ENCODE measurements around the gene WRAP73.

Gene WRAP73

DNA sequence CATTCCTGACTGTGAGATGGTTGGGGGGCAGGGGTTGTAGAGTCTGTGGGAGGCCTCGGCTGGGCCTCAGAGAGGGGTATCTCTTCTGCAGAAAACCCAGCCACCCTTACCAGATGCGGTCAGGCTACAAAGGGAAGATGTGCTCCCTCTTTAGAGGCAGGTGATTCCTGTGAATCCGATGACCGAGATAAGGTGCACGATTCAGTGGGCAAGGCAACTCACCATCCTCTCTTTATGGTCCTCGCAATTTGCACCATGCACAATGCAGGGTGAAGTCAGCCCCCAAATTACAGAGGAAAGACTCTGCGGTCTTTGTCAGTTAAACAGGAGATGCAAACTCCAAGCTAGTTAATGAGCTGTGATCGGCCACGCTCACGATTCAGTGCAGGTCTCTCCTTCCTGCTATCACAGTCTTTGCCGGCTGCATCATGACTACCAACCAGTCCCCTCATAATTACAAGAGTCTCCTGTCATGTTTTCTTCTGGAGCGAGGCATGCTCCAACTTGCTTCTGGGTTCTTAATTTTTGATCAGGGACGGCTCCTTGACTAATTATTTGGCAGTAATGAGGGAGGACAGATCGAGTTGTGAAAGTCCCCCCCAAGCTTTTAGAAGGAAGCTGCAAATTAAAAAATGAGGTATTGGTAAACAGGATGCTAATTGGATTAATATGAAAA, 14.9 kb upstream of the WRAP73 start:
- no peak for DNase-seq

DNA sequence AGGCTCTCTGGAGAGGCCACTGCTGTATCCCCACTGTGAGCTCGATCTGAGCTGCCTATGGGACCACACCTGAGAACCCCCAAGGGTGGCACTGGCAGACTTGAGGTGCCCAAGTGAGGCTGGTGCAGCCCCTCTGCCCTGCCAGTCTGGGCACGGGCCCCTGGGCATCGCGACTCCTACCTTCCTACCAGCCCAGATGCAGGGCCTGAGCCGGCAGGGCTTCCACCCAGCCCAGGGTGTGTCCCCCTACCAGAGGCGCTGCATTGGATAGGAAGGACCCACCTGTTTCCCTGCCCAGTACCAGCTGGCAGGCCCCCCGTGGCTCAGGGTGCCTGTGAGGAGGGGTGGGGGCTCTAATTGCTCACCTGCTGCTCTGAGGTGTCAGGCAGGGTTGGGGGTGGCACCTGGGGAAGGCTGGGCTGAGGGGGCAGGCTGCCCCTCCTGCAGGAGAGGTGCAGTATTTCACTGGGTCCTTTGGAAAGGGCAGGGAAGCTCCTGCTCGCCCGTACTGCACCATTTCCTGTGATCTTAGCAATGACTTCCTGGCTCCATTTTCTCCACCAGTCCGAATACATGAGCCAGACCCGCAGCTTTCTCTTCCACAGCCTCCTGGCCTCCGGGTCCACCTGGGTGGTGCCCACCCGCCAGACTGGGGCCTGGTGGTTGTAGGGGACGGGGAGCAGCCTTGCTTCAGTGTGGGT, 14.2 kb upstream of the WRAP73 start:
- DNase-seq, result no peak

DNA sequence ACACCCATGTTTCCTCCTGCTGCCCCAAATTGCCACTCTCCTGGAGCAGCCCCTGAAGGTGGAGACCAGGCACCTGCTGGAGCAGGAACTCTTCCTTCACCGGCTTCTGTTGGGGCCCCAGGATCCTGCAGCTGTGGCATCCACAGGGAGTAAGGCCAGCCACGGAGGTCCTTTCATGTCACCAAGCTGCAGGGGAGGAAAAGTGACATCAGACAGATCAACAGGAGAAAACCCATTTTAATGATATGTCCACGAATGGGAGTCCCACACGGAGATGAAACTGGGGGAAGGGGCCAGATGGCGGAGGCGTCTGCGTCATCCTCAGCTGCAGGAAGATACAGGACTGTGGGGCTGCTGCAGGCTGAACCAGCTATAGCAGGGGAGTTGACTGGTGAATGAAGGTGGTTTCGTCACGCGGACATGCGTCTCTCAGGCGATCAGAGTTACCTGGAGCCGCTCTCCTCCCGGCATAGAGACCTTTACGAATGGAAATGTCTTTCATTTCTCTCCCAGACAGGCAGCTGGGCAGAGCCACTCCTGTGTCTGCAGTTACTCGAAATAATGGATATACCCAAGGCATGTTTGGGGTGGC, 12.3 kb upstream of the WRAP73 start:
- DNase-seq, result no peak

DNA sequence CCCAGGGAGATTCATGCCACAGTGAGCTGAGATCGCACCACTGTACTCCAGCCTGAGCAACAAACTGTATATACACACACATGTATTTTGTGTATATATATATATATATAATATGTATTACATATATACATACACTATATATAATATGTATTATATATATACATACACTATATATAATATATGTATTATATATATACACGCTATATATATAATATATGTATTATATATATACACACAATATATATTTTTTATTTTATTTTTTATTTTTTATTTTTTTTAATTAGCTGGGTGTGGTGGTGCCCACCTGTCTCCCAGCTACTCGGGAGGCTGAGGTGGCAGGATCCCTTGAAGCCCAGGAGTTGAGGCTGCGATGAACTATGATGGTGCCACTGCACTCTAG, 11.7 kb upstream of the WRAP73 start:
- no peak for DNase-seq

DNA sequence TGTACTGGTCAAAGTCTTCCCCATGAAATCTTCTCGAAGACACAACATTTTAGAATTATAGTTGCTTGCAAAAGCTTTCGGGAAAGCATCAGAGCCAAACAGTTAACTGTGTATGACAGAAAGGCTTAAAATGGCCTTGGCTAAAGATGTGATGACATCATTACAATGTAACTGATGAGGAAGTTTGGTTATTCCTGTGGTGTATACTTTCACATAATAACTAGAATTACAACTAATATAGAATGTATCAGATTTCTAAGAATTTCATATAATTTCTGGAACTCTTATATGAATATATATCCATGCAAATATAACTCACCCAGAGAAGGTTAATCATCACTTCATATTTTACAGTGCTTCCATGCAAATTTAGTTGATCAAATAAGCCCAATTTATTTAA, 10.8 kb upstream of the WRAP73 start:
- no peak for DNase-seq

DNA sequence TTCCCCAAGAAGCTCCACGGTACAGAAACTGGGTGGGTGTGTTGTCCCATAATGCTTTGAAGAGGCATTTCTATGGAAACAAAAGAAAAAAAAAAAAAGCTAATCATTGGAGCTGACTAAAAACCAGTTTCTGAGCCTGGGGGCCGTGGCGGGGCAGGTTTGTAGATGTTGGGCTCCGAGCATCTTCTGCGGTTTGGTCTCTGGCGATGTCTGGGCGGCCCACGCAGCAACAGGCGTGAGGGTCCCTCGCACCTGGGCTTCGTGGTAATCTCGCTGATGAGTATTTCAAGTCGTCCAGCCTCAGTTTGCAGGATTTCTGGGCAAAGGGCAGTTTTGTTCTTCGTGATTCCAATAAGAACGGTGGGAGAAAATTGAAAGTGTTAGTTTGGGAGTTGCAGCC, 9.2 kb upstream of the WRAP73 start:
- no peak for DNase-seq

DNA sequence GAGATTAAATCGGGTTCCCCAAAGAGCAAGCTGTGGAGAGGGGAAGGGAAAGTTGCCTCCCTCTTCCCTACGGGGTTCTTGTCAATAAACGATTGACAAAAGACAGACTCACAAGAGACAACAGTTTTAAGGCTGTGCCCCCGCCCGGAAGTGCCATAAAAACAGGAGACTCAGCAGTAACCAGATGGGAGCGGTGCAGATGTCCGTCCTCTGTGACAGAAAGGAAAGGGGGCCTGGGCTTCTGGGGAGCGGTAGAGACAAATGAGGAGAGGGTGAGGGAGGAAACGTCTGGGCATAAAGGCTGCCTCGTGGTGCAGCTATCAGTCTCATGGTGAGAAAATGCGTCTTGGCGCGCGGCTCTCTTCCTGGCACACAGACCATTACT, 8.3 kb upstream of the WRAP73 start:
- DNase-seq, result no peak

DNA sequence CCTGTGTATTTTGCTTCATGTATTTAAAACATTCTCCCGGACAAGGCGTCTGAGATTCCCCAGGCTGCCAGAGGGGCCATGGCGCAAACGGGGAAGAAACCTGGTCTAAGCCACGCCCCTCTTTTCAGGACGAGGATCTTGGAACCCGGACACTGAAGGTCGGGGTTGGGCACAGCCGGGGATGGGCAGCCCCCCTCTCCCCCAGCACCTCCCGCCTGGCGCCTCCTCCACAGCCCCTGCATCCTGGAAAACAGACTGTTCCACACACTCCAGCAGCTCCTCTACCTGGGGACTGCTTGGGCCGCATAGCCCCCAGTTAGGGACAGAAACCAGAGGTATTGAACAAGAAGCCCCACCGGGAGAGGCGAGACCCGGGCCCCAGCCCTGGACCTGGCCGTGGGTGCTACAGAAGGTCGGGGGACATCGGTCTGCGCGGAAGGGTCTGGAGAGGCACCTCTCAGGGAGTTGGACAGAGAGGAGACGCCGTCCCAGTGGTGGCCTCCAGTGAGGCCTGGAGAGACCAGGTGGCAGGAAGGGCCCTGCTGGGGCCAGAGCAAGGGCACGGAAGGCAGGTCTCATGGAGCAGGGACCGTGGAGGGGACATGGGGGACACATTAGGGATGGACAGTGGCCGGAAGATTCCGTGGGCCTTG, 7.8 kb upstream of the WRAP73 start:
- DNase-seq, result no peak

DNA sequence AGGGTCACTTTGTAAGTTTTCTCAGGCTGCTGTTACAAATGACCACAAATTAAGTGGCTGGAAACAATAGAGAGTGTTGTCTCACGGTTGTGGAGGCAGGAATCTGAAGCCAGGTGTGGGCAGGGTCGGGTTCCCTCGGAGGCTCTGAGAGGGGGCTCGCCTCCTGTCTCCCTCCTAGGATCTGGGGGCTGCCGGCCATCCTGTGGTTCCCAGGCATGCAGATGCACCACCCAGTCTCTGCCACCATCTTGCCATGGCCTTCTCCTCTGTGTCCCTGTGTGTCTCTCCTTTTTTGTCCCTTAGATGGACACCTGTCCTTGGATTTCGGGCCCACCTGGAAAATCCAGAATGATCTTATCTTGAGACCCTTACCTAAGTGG, 7.2 kb upstream of the WRAP73 start:
- no peak for DNase-seq

DNA sequence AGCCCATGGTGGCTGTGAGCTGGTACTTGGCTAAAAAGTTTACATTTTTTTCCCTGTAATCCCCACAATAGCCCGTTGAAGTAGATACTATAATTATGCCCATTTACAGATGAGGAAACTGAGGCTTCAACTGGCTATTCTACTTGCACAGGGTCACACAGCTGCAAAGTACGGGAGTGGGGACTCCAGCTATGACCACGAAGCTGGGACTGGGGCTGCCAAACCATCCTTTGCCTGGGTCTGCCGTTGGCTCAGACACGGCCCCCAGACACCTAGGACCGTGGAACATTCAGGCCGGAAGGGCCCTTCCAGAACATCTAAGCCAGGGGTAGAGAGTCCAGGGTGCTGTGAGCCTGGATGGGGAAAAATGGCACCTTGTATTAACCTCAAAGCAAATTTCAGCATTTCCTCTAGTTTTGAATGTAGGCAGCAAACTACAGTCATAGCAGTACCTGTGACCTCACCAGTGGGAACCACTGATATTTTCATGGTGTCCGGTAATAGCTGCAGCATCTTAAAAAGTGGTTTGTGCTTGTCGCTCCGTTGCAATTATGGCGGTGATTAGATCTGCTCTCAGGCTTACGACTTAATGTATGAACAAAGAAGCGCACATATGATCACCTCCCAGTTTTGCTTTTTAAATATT, 6.7 kb upstream of the WRAP73 start:
- DNase-seq, result no peak

DNA sequence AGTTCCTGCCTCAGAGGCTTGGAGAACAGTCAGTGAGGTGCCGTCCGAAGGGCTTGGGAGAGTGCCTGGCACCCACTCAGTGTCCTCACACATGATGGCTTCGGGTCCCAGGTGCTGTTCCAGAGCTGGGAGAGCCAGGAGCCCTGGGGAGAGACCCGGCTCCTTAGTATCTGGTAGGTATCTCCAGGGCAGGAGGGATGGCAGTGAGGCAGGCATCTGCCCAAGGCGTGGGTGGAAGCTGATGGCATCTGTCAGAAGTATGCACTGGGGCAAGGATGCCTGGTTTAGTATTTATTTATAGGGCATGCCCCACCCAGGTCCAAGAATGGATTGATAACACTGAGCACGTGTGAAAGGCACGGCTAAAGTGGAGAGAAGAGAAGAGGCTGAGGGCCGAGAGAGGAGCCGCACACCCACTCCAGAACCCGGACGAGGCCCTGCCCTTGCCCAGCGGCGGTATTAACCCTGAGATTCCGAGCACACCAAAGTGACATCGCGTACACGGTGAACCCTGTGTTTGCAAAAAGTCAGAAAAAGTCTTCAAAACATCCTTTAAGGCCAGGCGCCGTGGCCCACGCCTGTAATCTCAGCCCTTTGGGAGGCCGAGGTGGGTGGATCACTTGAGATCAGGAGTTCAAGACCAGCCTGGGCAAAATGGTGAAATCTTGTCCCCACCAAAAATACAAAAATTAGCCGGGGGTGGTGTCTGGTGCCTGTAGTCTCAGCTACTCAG, 4.8 kb upstream of the WRAP73 start:
- no peak for DNase-seq

DNA sequence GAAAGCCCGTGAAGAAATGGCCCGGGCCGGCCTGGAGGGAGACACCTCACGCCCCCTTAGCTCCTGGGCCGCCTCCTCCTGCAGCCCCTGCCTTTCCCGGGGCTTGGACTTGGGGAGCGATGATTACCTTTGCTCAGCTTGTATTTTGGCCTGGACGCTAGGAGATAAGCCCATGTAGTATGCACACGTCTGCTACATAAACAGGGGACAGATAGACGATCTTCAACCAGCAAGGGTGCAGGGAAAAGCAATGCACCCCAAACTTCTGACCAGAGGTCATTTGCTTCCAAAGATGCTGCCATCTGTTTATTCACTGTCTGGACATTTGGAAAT, 3.3 kb upstream of the WRAP73 start:
- no peak for DNase-seq

DNA sequence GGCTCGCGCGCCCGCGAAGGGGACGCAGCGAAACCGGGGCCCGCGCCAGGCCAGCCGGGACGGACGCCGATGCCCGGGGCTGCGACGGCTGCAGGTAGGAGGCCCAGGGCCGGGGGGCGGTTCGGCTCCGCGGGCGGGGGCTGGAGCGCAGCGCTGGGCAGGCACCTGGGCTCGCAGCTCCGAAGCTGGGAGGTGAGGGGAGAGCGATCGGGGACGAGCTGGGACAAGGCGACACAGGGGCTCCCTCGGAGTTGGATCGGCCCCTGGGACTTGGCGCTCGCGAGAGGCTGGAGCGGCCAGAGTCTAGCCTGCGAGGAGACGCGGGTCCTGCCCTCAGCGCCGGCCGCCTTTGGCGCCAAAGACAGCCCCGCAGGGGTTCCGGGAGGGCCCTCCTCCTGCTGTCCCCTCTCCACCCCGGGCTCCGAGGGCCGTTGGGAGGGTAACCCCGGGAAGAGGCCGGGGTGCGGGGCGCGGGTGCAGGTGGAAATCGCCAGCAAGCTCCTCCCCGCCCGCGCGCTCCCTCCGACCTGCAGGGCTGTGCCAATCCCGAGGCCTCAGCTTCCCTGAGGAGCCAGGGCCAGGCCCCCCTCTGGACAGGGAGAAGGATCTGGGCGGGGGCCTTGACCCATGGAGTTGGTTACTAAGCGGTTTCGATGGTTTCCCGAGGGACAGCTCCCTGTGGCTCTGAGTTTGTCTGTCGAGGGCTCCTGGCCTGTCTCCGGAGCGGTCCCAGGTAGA, 2.8 kb upstream of the WRAP73 start:
- DNase-seq, result no peak

DNA sequence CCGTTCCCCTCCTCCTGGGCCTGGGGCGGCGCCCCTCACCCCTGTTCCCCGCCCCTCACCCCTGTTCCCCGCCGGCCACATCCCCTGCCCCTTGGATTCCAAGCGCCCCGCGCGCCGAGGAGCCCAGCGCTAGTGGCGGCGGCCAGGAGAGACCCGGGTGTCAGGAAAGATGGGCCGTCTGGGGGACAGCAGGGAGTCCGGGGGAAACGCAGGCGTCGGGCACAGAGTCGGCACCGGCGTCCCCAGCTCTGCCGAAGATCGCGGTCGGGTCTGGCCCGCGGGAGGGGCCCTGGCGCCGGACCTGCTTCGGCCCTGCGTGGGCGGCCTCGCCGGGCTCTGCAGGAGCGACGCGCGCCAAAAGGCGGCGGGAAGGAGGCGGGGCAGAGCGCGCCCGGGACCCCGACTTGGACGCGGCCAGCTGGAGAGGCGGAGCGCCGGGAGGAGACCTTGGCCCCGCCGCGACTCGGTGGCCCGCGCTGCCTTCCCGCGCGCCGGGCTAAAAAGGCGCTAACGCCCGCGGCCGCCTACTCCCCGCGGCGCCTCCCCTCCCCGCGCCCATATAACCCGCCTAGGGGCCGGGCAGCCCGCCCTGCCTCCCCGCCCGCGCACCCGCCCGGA, 2.1 kb upstream of the WRAP73 start, which contains the start of gene TP73:
Gene TP73 (plus strand): TSS at position 587 of the 618 bp plus-strand sequence. CDS start 29,850 bp downstream, outside the sequence.
- no peak for DNase-seq

DNA sequence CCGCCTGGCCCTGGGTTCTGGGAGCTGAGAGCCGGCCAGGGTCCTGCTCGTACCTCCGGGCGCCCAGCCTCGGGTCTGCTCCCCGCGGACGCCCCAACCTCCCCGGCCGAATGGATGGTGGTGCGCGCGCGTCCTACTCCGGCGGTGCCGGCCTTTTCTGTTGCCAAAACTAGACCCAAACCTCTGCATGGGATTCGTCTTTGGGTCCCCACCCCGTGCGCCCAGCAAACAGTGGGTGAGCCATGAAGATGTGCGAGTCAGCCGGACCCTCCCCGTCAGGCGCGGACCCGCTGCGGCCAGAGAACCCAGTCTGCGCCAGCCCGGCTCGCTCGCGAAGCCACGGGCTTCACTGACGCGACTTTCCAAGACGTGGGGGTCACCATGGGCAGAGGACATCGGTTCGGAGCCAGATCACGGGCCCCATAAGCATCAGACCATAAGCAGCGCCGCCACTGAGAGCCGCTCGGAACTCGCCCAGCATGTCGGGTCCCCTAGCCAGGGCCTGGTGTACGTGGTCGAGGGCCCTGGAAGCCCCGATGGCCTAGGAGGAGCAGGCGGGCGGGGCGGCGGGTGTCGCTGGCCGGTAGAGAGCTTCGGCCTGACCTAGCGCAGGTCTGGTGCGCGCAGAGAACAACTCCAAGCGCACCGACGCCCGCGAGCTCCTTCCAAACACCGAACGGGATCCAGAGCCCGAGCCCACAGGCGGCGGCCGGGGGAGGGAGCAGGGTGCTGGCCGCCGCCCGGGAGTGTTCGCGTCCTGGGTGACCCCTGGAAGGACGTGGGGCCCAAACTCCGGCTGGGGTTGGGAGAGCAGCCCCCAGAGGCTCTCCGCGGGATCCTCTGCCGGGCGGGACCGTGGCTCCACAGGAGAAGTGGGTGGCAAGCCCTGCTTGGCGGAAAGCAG, 1.4 kb upstream of the WRAP73 start:
- no peak for DNase-seq

DNA sequence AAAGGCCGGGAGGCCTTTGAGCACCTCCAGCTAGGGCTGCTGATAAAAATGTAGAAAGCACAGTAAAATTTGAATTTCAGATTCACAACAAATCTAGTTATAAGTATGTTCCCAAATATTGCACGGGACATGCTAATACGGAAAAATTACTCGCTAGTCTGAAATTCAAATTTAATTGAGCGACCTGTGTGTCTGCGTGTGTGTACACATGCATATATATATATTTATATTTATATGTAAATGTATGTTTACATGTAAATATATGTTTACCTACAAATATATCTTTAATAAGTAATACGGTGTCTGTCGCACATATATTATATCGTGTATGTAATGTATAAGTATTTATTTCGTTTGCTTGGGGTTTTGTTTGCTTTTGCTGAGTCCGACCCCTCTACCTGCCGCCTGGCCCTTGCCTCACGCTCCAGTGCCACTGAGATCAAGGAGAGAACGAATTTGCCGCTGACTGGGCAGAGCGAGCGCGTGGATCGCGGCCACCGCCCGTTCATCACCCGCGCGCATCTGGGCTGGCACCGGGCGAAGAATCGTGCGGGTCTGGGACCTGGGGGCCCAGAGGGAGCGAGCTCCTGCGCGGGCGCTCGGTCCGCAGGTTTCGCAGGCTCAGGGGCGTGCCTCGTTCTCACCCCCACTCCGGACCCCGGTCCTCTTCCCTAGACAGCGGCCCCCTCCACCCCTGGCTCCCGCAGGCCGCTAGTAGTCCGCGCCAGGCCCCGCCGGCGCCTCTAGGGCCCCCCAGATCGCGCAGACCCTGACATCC, 534 bp upstream of the WRAP73 start:
- no peak for DNase-seq

DNA sequence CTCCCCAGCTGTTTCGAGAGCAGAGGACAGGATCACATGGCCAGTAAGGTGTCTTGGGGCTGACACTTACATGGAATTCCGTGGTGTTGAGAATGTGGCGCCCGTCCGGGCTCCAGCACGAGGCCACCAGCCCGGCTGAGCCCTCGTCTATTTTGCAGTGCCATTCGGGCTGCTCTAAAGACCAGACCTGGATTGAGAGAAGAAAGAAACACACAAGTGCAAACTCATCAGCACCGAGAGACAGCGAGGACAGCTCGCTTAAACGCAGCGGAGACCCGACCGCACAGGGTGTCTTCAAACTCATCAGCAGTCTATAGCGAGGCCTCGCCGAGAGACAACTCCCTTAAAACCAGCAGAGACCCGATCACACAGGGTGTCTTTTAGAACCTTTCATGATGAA, 3.3 kb downstream of the WRAP73 start:
- DNase-seq, result no peak

DNA sequence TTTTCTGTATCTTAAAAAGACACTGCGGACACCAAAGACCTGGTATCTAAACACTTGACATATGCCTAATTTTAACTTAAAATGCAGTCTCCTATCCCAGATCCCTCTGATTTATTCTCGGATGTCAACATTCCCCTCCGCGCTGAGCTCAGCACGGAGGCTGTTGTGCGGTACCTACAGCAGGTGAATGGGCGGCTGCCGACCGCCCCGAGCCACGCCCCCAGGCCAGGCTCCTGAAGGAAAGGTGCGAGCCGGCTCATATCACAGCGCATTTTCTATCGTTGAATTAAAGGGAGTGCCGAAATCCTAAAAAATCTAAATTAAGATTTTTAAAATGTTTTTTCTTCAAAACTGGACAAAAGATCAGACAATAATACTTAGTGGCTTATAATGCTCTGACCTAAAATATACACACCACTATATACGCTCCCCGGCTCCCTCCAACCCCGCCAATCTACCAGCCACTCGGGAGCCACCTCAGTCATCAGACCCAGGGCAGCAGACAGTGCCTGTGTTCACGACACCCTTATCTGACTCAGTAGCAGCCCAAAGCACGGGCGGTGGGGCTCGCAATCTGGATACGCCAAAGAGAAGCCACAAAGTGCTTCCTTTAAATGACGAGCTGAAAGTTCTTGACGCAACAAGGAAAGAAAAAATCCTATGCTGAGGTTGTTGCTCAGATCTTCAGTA, 4.1 kb downstream of the WRAP73 start:
- no peak for DNase-seq

DNA sequence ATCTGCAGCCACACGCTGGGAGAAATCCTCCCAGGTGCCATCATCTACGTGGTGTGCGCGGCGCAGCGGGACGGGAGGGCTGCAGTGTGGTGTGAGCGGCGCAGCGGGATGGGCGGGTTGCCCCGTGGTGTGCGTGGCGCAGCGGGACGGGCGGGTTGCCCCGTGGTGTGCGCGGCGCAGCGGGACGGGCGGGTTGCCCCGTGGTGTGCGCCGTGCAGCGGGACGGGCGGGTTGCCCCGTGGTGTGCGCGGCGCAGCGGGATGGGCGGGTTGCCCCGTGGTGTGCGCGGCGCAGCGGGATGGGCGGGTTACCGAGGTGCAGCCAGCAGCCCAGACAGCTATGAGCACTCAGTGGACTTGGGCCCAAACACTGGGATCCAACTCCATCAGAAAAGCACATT, 4.7 kb downstream of the WRAP73 start:
- DNase-seq, result no peak

Data from KG1 (cell line).